BE2C (cell line): ENCODE measurements around the gene ZBTB7B.
A peak's percentile ranks its signal among the peaks of the same experiment; 100 is the strongest.

ENCODE experiments used
- DNase-seq: peaks from one replicate; pipeline ENCODE4 v3.0.0-alpha.2; 2020
- H3K27me3 ChIP-seq: fragments of 250-450 bp; sonication (Bioruptor Pico); 2 replicates; pipeline ENCODE4 v1.5.1; 2020; ENCODE audit warnings: mild to moderate bottlenecking
- H3K36me3 ChIP-seq: fragments of 250-450 bp; sonication (Bioruptor Pico); 2 replicates; pipeline ENCODE4 v1.5.1; 2020; ENCODE audit warnings: mild to moderate bottlenecking
- H3K4me1 ChIP-seq: fragments of 250-450 bp; sonication (Bioruptor Pico); 2 replicates; pipeline ENCODE4 v1.5.1; 2020
- H3K4me3 ChIP-seq: 2 replicates; pipeline ENCODE4 v1.5.1; 2011; ENCODE audit warnings: low read depth, low read length
- H3K9me3 ChIP-seq: fragments of 250-450 bp; sonication (Bioruptor Pico); 2 replicates; pipeline ENCODE4 v1.5.1; 2020
- CTCF ChIP-seq: IDR thresholded peaks from 2 replicates; pipeline ENCODE4 v1.5.1; 2012; ENCODE audit warnings: mild to moderate bottlenecking, low read depth, low read length

The ZBTB7B gene

DNA sequence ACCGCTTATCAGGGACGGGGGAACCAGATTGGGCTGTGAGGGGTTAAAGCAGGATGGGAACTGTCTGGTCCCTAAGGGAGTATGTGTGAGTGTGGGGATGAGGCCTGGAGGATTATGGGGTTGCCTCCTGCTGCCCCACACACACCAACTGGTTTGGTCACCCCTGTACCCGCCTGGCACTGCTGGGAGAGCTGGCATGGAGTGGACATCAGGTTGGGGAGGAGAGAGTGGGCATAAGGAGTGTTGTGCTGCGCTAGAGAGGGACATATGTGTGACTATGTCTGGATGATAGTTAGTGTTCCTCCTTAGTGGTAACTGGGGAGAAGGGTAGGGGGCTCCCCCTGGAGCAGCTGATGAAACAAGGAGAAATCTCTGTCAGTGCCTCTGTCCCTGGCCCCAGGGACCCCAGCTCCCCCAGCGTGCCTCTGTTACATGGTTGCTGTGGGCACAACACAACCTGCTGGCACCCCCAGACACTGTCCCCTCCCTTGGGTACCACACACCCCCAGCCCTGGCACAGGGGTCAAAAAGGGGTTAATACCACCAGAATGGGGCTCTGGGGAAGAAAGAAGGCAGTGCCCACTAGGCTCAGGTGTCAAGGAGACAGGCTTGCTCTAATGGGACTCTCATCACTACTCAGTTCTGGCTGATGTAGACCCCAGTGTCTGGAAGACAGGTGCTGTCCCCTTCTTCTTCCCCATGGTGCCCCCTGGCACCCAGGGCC is 1.9 kb downstream of the ZBTB7B start:
- Histone ChIP-seq H3K4me3 (peak overlapping the region; percentile 91), H3K4me1 (peaks cover 7% of the 10 kb centered on the region; the same call in 1 of the 2 replicates), H3K9me3 (no peaks in the 10 kb centered on the region), H3K36me3 (no peaks in the 10 kb centered on the region), H3K27me3 (no peaks in the 10 kb centered on the region)
- no peak for TF ChIP-seq CTCF
- no peak for DNase-seq

GRCh38 chr1:155005076-155006011 is 2.7 kb downstream of the ZBTB7B start:
- DNase-seq = no peak
- Histone ChIP-seq H3K36me3 (no peaks in the 10 kb centered on the region), H3K27me3 (no peaks in the 10 kb centered on the region), H3K4me1 (peaks cover 7% of the 10 kb centered on the region; the same call in 1 of the 2 replicates), H3K4me3 (no peak overlapping the region), H3K9me3 (no peaks in the 10 kb centered on the region)
- no peak for TF ChIP-seq CTCF

- no peak for TF ChIP-seq CTCF
- peaks cover 15% of the 10 kb centered on the region for H3K4me1 ChIP-seq
- H3K27me3 ChIP-seq = no peaks in the 10 kb centered on the region
- H3K36me3 ChIP-seq = no peaks in the 10 kb centered on the region
- H3K4me3 ChIP-seq = no peak overlapping the region
- DNase-seq = no peak
- no peaks in the 10 kb centered on the region for H3K9me3 ChIP-seq
Measured at GRCh38 chr1:155006601-155007101, 4.0 kb downstream of the ZBTB7B start.

DNA sequence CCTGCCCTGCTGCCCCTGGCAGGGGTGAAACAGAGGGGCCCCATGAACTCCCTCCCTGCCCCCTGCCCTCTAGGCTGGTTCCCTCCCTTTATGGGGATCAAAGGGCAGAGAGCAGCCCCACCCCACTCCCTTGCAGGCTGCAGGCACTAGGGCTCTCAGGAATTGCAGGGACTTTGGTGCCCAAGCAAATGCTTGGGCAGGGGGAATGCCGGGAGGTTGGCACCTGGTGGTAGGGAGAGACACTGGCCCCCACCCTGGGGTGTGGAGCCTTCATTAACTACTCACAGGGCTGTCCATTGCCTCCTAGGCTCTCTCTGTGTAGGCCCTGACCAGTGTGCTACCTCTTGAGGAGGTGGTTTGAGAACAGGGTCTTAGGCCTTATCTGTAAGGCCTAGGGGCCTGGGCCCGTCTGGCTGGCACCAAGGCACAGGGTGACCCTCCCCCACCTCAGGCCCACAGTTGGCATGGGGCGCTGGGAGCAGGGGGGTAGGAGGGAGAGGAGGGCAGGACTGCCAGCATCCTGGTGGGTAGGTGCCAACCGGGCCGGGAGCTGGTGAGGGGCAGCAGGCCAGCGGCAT is 4.7 kb downstream of the ZBTB7B start:
- Histone ChIP-seq H3K9me3 (no peaks in the 10 kb centered on the region), H3K27me3 (no peaks in the 10 kb centered on the region), H3K36me3 (no peaks in the 10 kb centered on the region), H3K4me3 (no peak overlapping the region), H3K4me1 (peaks cover 20% of the 10 kb centered on the region)
- no peak for DNase-seq
- TF ChIP-seq CTCF = no peak

- H3K36me3 ChIP-seq = no peaks in the 10 kb centered on the region
- no peak for TF ChIP-seq CTCF
- H3K9me3 ChIP-seq = no peaks in the 10 kb centered on the region
- H3K27me3 ChIP-seq = no peaks in the 10 kb centered on the region
- H3K4me1 ChIP-seq = peaks cover 28% of the 10 kb centered on the region
- DNase-seq = no peak
- no peak overlapping the region for H3K4me3 ChIP-seq
Measured at GRCh38 chr1:155008015-155008941, 5.7 kb downstream of the ZBTB7B start.
